Esophagus muscularis mucosa (tissue), 4 donors: ENCODE measurements around the gene EDNRA. TPM values are rescaled to one million over a fixed set of nuclear protein-coding genes. Genes with fewer than 3 reads are reported as not detected.
A peak's percentile ranks its signal among the peaks of the same experiment; 100 is the strongest.

ENCODE experiments used
- DNase-seq: peaks from one replicate; pipeline ENCODE4 v3.0.0-alpha.2; 2017; ENCODE audit errors: extremely low spot score
- H3K27ac ChIP-seq, 4 donors: fragments of 200-600 bp; sonication (generic); replicated peaks in 1 of 4; 1 replicate in 3 of 4; 2 replicates in 1 of 4; pipeline ENCODE4 v1.5.1; 2016 to 2019; ENCODE audit warnings: mild to moderate bottlenecking in 1 of 4
- H3K27me3 ChIP-seq, 4 donors: fragments of 200-600 bp; sonication (generic); one replicate each; pipeline versions ENCODE4 v1.5.1 to v1.6.0; 2016 to 2019
- H3K36me3 ChIP-seq, 4 donors: fragments of 200-600 bp; sonication (generic); one replicate each; pipeline ENCODE4 v1.5.1; 2016 to 2019
- H3K4me1 ChIP-seq, 4 donors: fragments of 200-600 bp; sonication (generic); one replicate each; pipeline ENCODE4 v1.5.1; 2016 to 2019
- H3K4me3 ChIP-seq, 4 donors: fragments of 200-600 bp; sonication (generic); 1 replicate in 2 of 4; 2 replicates in 2 of 4; pipeline ENCODE4 v1.5.1; 2016 to 2019; ENCODE audit warnings: mild to moderate bottlenecking in 4 of 4, moderate library complexity in 1 of 4
- H3K9me3 ChIP-seq, 4 donors: fragments of 200-600 bp; sonication (generic); 1 replicate in 3 of 4; 2 replicates in 1 of 4; pipeline ENCODE4 v1.5.1; 2016 to 2019
- CTCF ChIP-seq, 3 experiments: fragments of 200-600 bp in 2 of 3; fragments of 450-650 bp in 1 of 3; sonication (generic) in 2 of 3; IDR thresholded peaks; one replicate each; pipeline ENCODE4 v1.5.1; 2017 to 2019; ENCODE audit warnings: antibody characterized with exemption in 3 of 3, mild to moderate bottlenecking in 2 of 3, moderate library complexity in 1 of 3
- EP300 ChIP-seq: sonication (generic); formaldehyde crosslinking; IDR thresholded peaks from one replicate; pipeline ENCODE4 v1.6.1; 2017; ENCODE audit warnings: antibody characterized with exemption
- POLR2A ChIP-seq: fragments of 450-650 bp; IDR thresholded peaks from one replicate; pipeline ENCODE4 v1.6.1; 2017; ENCODE audit warnings: antibody characterized with exemption, moderate library complexity, mild to moderate bottlenecking, low read depth
- POLR2AphosphoS5 ChIP-seq, 2 donors: sonication (generic); formaldehyde crosslinking; IDR thresholded peaks; one replicate each; pipeline ENCODE4 v1.6.1; 2017; ENCODE audit warnings: antibody characterized with exemption in 2 of 2
- WGBS: methylation state at CpG from one replicate; pipeline ENCODE4 v1.1.5; 2018; 5-methylcytosine and 5-hydroxymethylcytosine counted together
- intact Hi-C: fragments of 100-400 bp; cut with DNase I; formaldehyde crosslinking; loops from one replicate; pipeline ENCODE4 v1.15.1; 2023
- total RNA-seq, 4 donors: library from RNA; depleted of rRNA; stranded (reverse); fragments of >200 nt; gene quantifications; one replicate each; pipeline versions ENCODE4 v1.1.0 to v1.2.1, GENCODE V29; 2016

Gene EDNRA
- total RNA-seq, 4 donors from 2014 or later, result 0.83 to 8.0 (median 3.9) TPM

GRCh38 chr4:147594107-147594506 is 113.2 kb downstream of the EDNRA start:
- intact Hi-C loops, result loop anchor here (5.0 kb wide), 1 partner anchor 72 kb away; no protein-coding TSS in a partner anchor

More at GRCh38 chr4:147594107-147594506, 113.2 kb downstream of the EDNRA start:
- no peaks in the 10 kb centered on the region for H3K9me3 ChIP-seq
- peak; percentile 47 for DNase-seq
- no peak overlapping the region for H3K4me3 ChIP-seq
- H3K4me1 ChIP-seq, result peaks cover 0 to 10% (median 4%) of the 10 kb centered on the region in 4 donors
- no peaks in the 10 kb centered on the region for H3K27me3 ChIP-seq
- H3K27ac ChIP-seq, result no peak overlapping the region
- no peaks in the 10 kb centered on the region for H3K36me3 ChIP-seq
- TF ChIP-seq CTCF (IDR thresholded peaks at IDR 0.05), result no peak
- no peak for TF ChIP-seq POLR2AphosphoS5 (IDR thresholded peaks at IDR 0.05)
- no peak for TF ChIP-seq POLR2A
- no peak for TF ChIP-seq EP300
- 72% methylated on average over 5 of the region's 5 CpGs for WGBS

Other genes with a start within 250 kb of the EDNRA start
- 10 to 100 TPM; 15.4 to 22.1 (median 16.6) TPM for gene TMEM184C, start 136.3 kb downstream of the EDNRA start, total RNA-seq
- 1 to 10 TPM; 4.1 to 7.5 (median 6.4) TPM for gene PRMT9, start 203.1 kb downstream of the EDNRA start, total RNA-seq